Prostate gland (tissue), 2 donors: ENCODE data around the gene TMC8.

ENCODE experiments used
- CTCF ChIP-seq, 4 experiments: fragments of 200-600 bp in 2 of 4; fragments of 450-650 bp in 2 of 4; sonication (generic) in 2 of 4; IDR thresholded peaks; 1 replicate in 3 of 4; 2 replicates in 1 of 4; pipeline ENCODE4 v1.5.1; 2016 to 2019; ENCODE audit warnings: antibody characterized with exemption in 4 of 4, mild to moderate bottlenecking in 2 of 4, moderate library complexity in 2 of 4
- POLR2A ChIP-seq: fragments of 450-650 bp; IDR thresholded peaks from one replicate; pipeline ENCODE4 v1.6.1; 2016; ENCODE audit warnings: antibody characterized with exemption, mild to moderate bottlenecking

- TF ChIP-seq CTCF (IDR thresholded peaks at IDR 0.05), result peak; percentile 78 to 99 (median 92)
- peak; percentile 83 for TF ChIP-seq POLR2A
Observed at GRCh38 chr17:78186692-78187595, 56.4 kb downstream of the TMC8 start, which contains the start of the genes AFMID and TK1.
